HG02642 (cell line): ENCODE measurements around the gene TMEM39A.

ENCODE experiments used
- ATAC-seq: cut with Tn5 transposase; IDR thresholded peaks from one replicate; pipeline ENCODE4 v1.9.1; 2021; ENCODE audit warnings: mild to moderate bottlenecking; ENCODE audit not compliant: unreplicated experiment, poor library complexity

TMEM39A gene

GRCh38 chr3:119401503-119402440 lies 61.6 kb downstream of the TMEM39A start:
- peak; percentile 68 for ATAC-seq

GRCh38 chr3:119401069-119401468 lies 62.3 kb downstream of the TMEM39A start:
- ATAC-seq, result peak; percentile 50

- no peak for ATAC-seq
Observed at GRCh38 chr3:119400466-119400865, 62.9 kb downstream of the TMEM39A start.

GRCh38 chr3:119396870-119397269 lies 66.5 kb downstream of the TMEM39A start:
- no peak for ATAC-seq

- peak; percentile 81 for ATAC-seq
Observed at GRCh38 chr3:119395923-119396358, 67.5 kb downstream of the TMEM39A start.

GRCh38 chr3:119388577-119388976 lies 74.8 kb downstream of the TMEM39A start:
- ATAC-seq, result no peak

- no peak for ATAC-seq
Observed at GRCh38 chr3:119382134-119382533, 81.3 kb downstream of the TMEM39A start.

GRCh38 chr3:119380697-119381096 lies 82.7 kb downstream of the TMEM39A start:
- no peak for ATAC-seq
